Lower leg skin (tissue), 3 donors: Measurements from ENCODE around the gene NCF4.

ENCODE experiments used
- CTCF ChIP-seq, 3 donors: fragments of 450-650 bp; IDR thresholded peaks; one replicate each; pipeline ENCODE4 v1.5.1; 2016; ENCODE audit warnings: antibody characterized with exemption in 3 of 3, mild to moderate bottlenecking in 3 of 3, moderate library complexity in 2 of 3
- POLR2A ChIP-seq, 2 donors: fragments of 450-650 bp; IDR thresholded peaks; one replicate each; pipeline ENCODE4 v1.6.1; 2016 to 2017; ENCODE audit warnings: antibody characterized with exemption in 2 of 2, mild to moderate bottlenecking in 1 of 2, moderate library complexity in 1 of 2

DNA sequence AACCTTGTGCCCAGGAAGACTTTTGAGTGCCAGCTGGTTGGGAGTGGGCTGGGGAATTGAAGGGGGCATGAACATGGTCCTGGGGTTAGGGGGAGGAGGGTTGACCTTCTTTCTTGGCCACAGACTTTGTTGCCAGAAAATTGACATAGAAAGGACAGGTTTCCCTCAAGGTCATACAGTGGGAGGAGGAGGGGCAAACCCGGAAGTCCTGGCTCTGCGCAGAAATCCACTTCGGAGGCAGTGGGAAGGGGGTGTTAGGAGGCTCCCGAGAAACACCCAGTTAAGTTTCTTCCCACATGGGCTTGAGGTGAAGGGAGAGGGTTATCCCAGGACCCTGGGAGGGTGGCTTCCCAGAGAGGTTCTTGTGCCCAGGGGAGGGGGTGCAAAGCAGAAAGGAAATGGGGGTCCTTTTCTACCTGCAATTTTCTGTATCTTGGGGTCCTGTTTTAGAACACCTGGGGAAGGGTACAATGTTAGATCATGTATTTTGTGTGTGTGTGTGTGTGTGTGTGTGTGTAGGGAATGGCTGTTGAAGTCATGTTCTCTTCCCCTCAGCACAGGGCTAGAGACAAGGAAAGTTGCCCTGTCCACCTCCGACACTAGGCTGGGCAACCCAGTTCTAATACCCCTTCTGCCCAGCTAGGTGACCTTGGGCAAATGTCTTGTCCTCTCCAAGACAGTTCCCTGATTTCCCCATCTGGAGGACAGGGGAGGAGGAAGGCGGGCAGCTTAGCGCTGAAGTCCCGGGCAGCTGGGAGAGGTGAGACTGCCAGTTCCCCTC is 45.1 kb upstream of the NCF4 start:
- no peak for TF ChIP-seq CTCF (IDR thresholded peaks at IDR 0.05)
- no peak for TF ChIP-seq POLR2A (IDR thresholded peaks at IDR 0.05)
